HUES64 (cell line): ENCODE results near the gene PAN2.
A peak's percentile ranks its signal among the peaks of the same experiment; 100 is the strongest.
"Not testable (repeated sequence)": the region's sequence is repeated elsewhere in the genome, so short reads cannot be mapped to it uniquely, and the experiment has no call there.

Experiments
- H3K27ac ChIP-seq: 2 replicates; pipeline ENCODE4 v1.7.0; 2013; ENCODE audit warnings: low read depth, low read length, inconsistent platforms
- H3K27me3 ChIP-seq: 2 replicates; pipeline ENCODE4 v1.6.1; 2013; ENCODE audit warnings: mild to moderate bottlenecking, low read length; ENCODE audit not compliant: insufficient read depth
- H3K36me3 ChIP-seq: 2 replicates; pipeline ENCODE4 v1.6.1; 2013; ENCODE audit warnings: mild to moderate bottlenecking, low read length; ENCODE audit not compliant: insufficient read depth
- H3K4me1 ChIP-seq: 2 replicates; pipeline ENCODE4 v1.6.1; 2013; ENCODE audit warnings: mild to moderate bottlenecking, low read length, moderate library complexity; ENCODE audit not compliant: insufficient read depth
- H3K4me3 ChIP-seq: 2 replicates; pipeline ENCODE4 v1.5.1; 2013; ENCODE audit warnings: mild to moderate bottlenecking, low read length, moderate library complexity
- H3K9ac ChIP-seq: 2 replicates; pipeline ENCODE4 v1.6.1; 2013; ENCODE audit warnings: mild to moderate bottlenecking, low read depth, low read length
- H3K9me3 ChIP-seq: 2 replicates; pipeline ENCODE4 v1.6.1; 2013; ENCODE audit warnings: low read depth, low read length; ENCODE audit not compliant: insufficient read depth
- WGBS: fragments of 150-250, 120-280 bp; methylation state at CpG from one replicate; pipeline ENCODE4 v1.1.7; 2013; ENCODE audit warnings: missing lambda C conversion rate; 5-methylcytosine and 5-hydroxymethylcytosine counted together

PAN2 gene

DNA sequence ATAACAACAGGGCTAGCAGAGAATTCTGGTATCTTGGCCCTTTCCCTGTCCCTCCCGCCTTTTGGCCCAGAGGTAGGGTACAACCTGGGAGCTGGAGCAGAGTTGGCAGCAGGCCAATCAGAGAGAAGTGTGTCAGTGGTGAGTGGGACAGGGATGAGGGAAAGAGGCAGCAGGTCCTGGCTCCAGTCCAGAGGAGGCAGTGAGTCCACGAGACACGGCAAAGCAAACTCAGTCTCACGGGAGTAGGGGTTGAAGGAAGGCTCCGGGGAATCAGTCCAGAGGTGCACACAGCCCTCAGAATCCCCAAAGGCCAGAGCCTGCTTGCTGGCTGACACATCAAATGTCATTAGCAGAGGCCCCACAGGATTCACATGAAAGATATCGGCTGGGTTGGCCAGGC is 7.3 kb downstream of the PAN2 start:
- H3K9me3 ChIP-seq: no peaks in the 10 kb centered on the region
- H3K27ac ChIP-seq: no peak overlapping the region
- H3K27me3 ChIP-seq: no peaks in the 10 kb centered on the region
- H3K4me1 ChIP-seq: no peaks in the 10 kb centered on the region
- H3K4me3 ChIP-seq: no peak overlapping the region
- WGBS: 96% methylated on average over 6 of the region's 6 CpGs
- H3K36me3 ChIP-seq: peaks cover 56% of the 10 kb centered on the region
- H3K9ac ChIP-seq: no peak overlapping the region

DNA sequence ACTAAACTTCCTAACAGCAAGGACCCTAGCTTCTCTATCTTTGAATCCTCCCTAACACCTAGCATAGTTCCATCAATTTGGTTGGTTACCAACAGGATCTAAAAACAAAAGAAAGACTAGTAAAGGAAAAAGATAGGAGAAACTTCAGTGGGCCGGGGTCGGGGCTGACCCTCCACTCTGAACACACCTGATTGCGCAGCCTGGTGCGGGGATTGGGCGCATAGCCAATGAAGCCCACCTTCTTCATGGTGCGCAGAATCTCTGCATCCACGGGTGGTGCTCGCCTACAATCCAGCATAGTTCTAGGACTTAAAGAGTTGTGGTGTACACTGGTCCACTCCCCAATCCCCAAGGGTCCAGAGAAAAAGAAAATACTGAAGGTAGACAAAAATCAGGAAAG is 7.7 kb downstream of the PAN2 start:
- Histone ChIP-seq H3K27me3 (no peaks in the 10 kb centered on the region), H3K27ac (no peak overlapping the region), H3K4me3 (no peak overlapping the region), H3K36me3 (peaks cover 56% of the 10 kb centered on the region), H3K9ac (no peak overlapping the region), H3K9me3 (no peaks in the 10 kb centered on the region), H3K4me1 (no peaks in the 10 kb centered on the region)
- 90% methylated on average over 8 of the region's 8 CpGs for WGBS

- WGBS: 94% methylated on average over 6 of the region's 6 CpGs
- no peaks in the 10 kb centered on the region for H3K9me3 ChIP-seq
- peaks cover 65% of the 10 kb centered on the region for H3K36me3 ChIP-seq
Observed at GRCh38 chr12:56324206-56324605, 9.6 kb downstream of the PAN2 start.

GRCh38 chr12:56321610-56322009 is 12.2 kb downstream of the PAN2 start:
- H3K27me3 ChIP-seq, H3K27ac ChIP-seq, H3K9me3 ChIP-seq, H3K9ac ChIP-seq, H3K4me3 ChIP-seq, H3K4me1 ChIP-seq: not testable (repeated sequence)
- peaks cover 60% of the 10 kb centered on the region for H3K36me3 ChIP-seq
- 97% methylated on average over 8 of the region's 8 CpGs for WGBS

More at GRCh38 chr12:56324206-56324605, 9.6 kb downstream of the PAN2 start:
- Histone ChIP-seq H3K4me1 (no peaks in the 10 kb centered on the region), H3K4me3 (no peak overlapping the region), H3K27me3 (no peaks in the 10 kb centered on the region), H3K27ac (no peak overlapping the region), H3K9ac (no peak overlapping the region)

GRCh38 chr12:56321027-56321426 is 12.8 kb downstream of the PAN2 start:
- 90% methylated on average over 2 of the region's 2 CpGs for WGBS
- Histone ChIP-seq H3K36me3 (peaks cover 54% of the 10 kb centered on the region), H3K4me3 (no peak overlapping the region), H3K27ac (no peak overlapping the region), H3K9ac (no peak overlapping the region), H3K4me1 (peaks cover 3% of the 10 kb centered on the region; the same call in 1 of the 2 replicates), H3K27me3 (no peaks in the 10 kb centered on the region), H3K9me3 (no peaks in the 10 kb centered on the region)

DNA sequence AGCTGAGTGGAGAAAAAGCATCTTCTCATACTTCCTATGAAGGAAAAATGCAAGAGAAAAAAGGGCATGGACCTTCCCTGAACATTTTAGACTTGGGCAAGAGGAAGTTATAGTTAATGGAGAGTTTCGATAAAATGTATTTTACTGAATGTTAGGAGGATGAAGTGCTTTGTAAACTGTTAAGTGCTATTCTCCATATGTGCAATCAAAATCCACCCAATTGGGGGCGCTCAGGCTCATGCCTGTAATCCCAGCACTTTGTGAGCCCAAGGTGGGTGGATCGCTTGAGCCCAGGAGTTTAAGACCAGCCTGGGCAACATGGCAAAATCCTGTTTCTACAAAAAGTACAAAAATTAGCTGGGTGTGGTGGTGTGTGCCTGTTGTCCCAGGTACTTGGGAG is 16.1 kb downstream of the PAN2 start:
- Histone ChIP-seq H3K27me3 (no peaks in the 10 kb centered on the region), H3K9me3 (no peaks in the 10 kb centered on the region), H3K27ac (no peak overlapping the region), H3K9ac (no peak overlapping the region), H3K36me3 (peaks cover 42% of the 10 kb centered on the region), H3K4me3 (no peak overlapping the region), H3K4me1 (peaks cover 8% of the 10 kb centered on the region; the same call in 1 of the 2 replicates)
- 77% methylated on average over 3 of the region's 3 CpGs for WGBS

DNA sequence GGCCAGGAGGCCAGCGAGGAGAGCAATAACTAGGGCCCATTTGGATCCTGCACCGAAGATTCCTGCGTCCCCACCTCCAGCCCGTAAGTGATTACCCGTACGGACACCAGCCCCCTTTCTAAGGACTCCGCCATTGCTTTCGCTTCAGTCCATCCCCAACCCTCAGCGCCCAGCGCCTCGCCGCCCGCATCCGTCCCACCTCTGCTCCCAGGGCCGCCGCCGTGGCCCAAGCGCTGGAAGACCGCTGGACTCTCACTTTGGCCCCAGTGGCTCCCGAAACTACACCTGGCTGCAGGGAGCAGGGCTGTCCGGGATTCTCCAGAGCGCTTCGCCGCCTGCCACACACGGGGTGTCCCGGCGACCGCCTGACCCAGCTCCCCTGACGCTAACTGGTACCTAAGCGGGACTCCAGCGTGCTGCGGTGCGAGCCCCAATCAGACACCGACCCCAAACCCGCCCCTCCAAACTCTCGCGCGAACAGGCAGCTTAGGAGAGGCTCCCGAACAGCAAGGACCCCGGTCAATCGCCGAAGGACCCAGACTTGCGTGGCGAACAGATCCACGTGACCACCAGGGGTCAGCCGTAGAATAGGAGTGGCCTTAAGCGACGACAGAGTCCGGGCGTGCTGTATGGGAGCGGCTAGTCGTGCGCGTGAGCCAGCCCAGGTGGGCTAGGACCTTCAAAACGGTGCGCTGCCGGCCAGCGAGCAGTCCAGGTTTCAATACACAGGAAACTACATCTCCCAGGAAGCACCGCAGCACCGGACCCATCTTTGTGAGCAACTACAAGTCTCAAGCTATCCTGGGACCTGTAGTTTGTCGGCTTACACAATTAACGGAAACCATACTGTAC is 18.0 kb downstream of the PAN2 start, which contains the start of gene CNPY2:
TSS of gene CNPY2 (minus strand) at position 367 of the 852 bp plus-strand sequence. CDS start 771 bp downstream, outside the sequence.
- Histone ChIP-seq H3K4me1 (peaks cover 8% of the 10 kb centered on the region; the same call in 1 of the 2 replicates), H3K4me3 (peak within 1 kb of the TSS; percentile 97), H3K36me3 (peaks cover 45% of the 10 kb centered on the region), H3K27ac (peak within 1 kb of the TSS; percentile 94), H3K27me3 (no peaks in the 10 kb centered on the region), H3K9me3 (no peaks in the 10 kb centered on the region), H3K9ac (peak within 1 kb of the TSS; percentile 98)
- WGBS: under 1% methylated on average over 62 of the region's 62 CpGs

GRCh38 chr12:56315249-56315621 is 18.6 kb downstream of the PAN2 start:
- peak overlapping the region; percentile 94 for H3K27ac ChIP-seq
- 2% methylated on average over 11 of the region's 11 CpGs for WGBS
- H3K4me1 ChIP-seq: peaks cover 8% of the 10 kb centered on the region; the same call in 1 of the 2 replicates
- H3K9me3 ChIP-seq: no peaks in the 10 kb centered on the region
- H3K9ac ChIP-seq: peak overlapping the region; percentile 98
- H3K4me3 ChIP-seq: peak overlapping the region; percentile 97
- H3K36me3 ChIP-seq: peaks cover 51% of the 10 kb centered on the region
- H3K27me3 ChIP-seq: no peaks in the 10 kb centered on the region

- Histone ChIP-seq H3K27ac (no peak overlapping the region), H3K27me3 (no peaks in the 10 kb centered on the region), H3K9me3 (no peaks in the 10 kb centered on the region), H3K4me3 (no peak overlapping the region), H3K36me3 (peaks cover 73% of the 10 kb centered on the region), H3K4me1 (peaks cover 4% of the 10 kb centered on the region; the same call in 1 of the 2 replicates), H3K9ac (no peak overlapping the region)
- 97% methylated on average over 12 of the region's 12 CpGs for WGBS
Observed at GRCh38 chr12:56311003-56311402, 22.8 kb downstream of the PAN2 start.

DNA sequence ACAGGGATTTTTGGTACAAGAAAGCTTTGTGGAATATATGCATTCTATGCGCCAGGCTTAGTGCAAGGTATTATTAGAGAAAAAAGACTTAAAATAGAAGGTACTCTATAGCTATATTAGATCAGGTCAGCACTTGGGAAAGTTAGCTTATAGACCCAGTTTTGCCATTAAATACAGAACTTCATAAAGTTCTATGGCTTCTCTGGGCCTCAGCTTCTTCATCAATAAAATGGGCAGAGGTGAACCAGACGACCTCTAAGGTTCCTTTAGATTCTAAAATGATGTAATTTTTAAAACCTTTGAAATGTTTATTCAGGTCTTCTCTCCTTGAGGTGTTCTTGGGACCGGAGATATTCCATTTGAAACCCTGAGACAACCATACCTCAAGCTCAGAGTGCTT is 25.1 kb downstream of the PAN2 start:
- Histone ChIP-seq H3K4me3 (no peak overlapping the region), H3K9me3 (no peaks in the 10 kb centered on the region), H3K27ac (no peak overlapping the region), H3K36me3 (peaks cover 81% of the 10 kb centered on the region), H3K27me3 (no peaks in the 10 kb centered on the region), H3K9ac (no peak overlapping the region), H3K4me1 (no peaks in the 10 kb centered on the region)
- 96% methylated on average over 3 of the region's 3 CpGs for WGBS

- Histone ChIP-seq H3K36me3 (peaks cover 71% of the 10 kb centered on the region), H3K27ac (no peak overlapping the region), H3K4me1 (no peaks in the 10 kb centered on the region), H3K9me3 (no peaks in the 10 kb centered on the region), H3K27me3 (no peaks in the 10 kb centered on the region), H3K9ac (no peak overlapping the region), H3K4me3 (no peak overlapping the region)
- 98% methylated on average over 6 of the region's 7 CpGs for WGBS
Observed at GRCh38 chr12:56307221-56307965, 26.4 kb downstream of the PAN2 start.
